Natural killer cell (primary cell): ENCODE measurements around the gene C1orf122. TPM values are rescaled to one million over a fixed set of nuclear protein-coding genes. Genes with fewer than 3 reads are reported as not detected.

Experiments used
- ATAC-seq, 3 donors: fragments of 150-1000 bp in 2 of 3; fragments of 200-7000 bp in 1 of 3; cut with Tn5 transposase; 1 replicate in 1 of 3; 2 replicates in 2 of 3; pipeline ENCODE4 v1.10.0; 2021; ENCODE audit warnings: mild to moderate bottlenecking in 2 of 3, moderate library complexity in 2 of 3
- DNase-seq, 2 donors: peaks; one replicate each; pipeline versions ENCODE4 v3.0.0 to v3.0.0-alpha.2; 2013 to 2021; ENCODE audit warnings: mixed read lengths in 1 of 2
- H3K27ac ChIP-seq: one replicate; pipeline ENCODE4 v1.5.1; 2013; ENCODE audit warnings: mild to moderate bottlenecking, low read length
- H3K27me3 ChIP-seq: one replicate; pipeline ENCODE4 v1.6.1; 2013; ENCODE audit warnings: low read length; ENCODE audit not compliant: control insufficient read depth, insufficient read depth
- H3K36me3 ChIP-seq: one replicate; pipeline ENCODE4 v1.6.1; 2013; ENCODE audit warnings: low read length; ENCODE audit not compliant: control insufficient read depth, insufficient read depth
- H3K4me1 ChIP-seq: one replicate; pipeline ENCODE4 v1.6.1; 2013; ENCODE audit warnings: low read length; ENCODE audit not compliant: control insufficient read depth, insufficient read depth
- H3K4me3 ChIP-seq: one replicate; pipeline ENCODE4 v1.5.1; 2013; ENCODE audit warnings: low read length
- H3K9me3 ChIP-seq: one replicate; pipeline ENCODE4 v1.6.1; 2013; ENCODE audit warnings: low read length; ENCODE audit not compliant: control insufficient read depth, insufficient read depth
- H3K27ac Mint-ChIP-seq, 2 donors: one replicate each; pipeline ENCODE4 v1.8.0; 2022; ENCODE audit warnings: mild to moderate bottlenecking in 2 of 2, mixed read lengths in 2 of 2, moderate library complexity in 1 of 2
- H3K27me3 Mint-ChIP-seq, 2 donors: one replicate each; pipeline ENCODE4 v1.8.0; 2022; ENCODE audit warnings: low read depth in 2 of 2, mixed read lengths in 2 of 2
- H3K36me3 Mint-ChIP-seq: one replicate; pipeline ENCODE4 v1.8.0; 2022; ENCODE audit warnings: mixed read lengths
- H3K4me1 Mint-ChIP-seq, 2 donors: one replicate each; pipeline ENCODE4 v1.8.0; 2022; ENCODE audit warnings: mixed read lengths in 2 of 2
- H3K4me3 Mint-ChIP-seq: one replicate; pipeline ENCODE4 v1.8.0; 2022; ENCODE audit warnings: mild to moderate bottlenecking, moderate library complexity, mixed read lengths
- H3K9me3 Mint-ChIP-seq, 2 donors: one replicate each; pipeline ENCODE4 v1.8.0; 2022; ENCODE audit warnings: mixed read lengths in 2 of 2
- WGBS: methylation state at CpG from one replicate; pipeline ENCODE4 v1.1.7; 2013; ENCODE audit warnings: missing lambda C conversion rate; ENCODE audit not compliant: insufficient coverage; 5-methylcytosine and 5-hydroxymethylcytosine counted together
- intact Hi-C: fragments of 100-400 bp; cut with micrococcal nuclease; formaldehyde crosslinking; loops from one replicate; pipeline ENCODE4 v1.14.2; 2022
- total RNA-seq, 4 donors: library from RNA; stranded (reverse); fragments of 120-200 nt in 1 of 4; gene quantifications; one replicate each; pipeline versions ENCODE4 v1.2.3 to v1.2.4, GENCODE V29; 2013 to 2022
- TF ChIP-seq, protein P1 (sequence below): fragments of 200-600 bp; IDR thresholded peaks from one replicate; pipeline ENCODE4 v1.8.0; 2022; ENCODE audit warnings: antibody characterized with exemption

C1orf122 gene
- total RNA-seq, 3 donors from 2014 or later (not counting 1 experiment from before 2014, with no cell fraction given) = 13.9 to 22.9 (median 14.9) TPM

DNA sequence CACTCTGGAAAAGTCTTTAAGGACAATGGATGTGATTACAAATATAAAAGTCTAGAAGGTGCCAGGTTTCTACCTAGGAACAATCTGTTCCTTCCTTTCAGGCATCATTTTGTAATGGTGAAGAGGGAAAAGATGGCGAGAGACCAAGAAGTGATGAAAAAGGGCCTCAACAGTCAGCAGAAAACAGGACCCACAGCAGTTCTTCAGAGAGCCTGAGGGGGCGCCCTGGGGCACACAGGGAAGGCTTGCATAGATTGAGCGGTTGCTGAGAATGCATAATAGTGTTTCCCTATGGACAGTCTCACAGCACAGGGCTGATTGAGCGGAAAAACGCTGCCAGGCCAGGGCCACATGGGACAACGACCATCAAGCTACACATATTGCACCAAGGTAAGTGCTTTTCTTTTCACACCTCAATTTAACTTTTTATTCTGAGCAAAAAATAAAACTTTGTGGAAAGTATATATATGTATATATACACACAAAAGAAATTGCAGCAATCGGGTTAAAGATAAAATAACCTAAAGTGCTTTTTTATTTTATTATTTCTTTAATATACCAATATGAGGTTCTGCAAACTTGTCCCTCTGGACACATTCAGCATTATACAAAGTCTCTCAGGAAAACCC is 3.6 kb downstream of the C1orf122 start:
- H3K27ac ChIP-seq = no peak overlapping the region
- H3K4me1 Mint-ChIP-seq = peaks cover 14 to 20% of the 10 kb centered on the region in 2 donors
- DNase-seq = peak; percentile 51 to 83

DNA sequence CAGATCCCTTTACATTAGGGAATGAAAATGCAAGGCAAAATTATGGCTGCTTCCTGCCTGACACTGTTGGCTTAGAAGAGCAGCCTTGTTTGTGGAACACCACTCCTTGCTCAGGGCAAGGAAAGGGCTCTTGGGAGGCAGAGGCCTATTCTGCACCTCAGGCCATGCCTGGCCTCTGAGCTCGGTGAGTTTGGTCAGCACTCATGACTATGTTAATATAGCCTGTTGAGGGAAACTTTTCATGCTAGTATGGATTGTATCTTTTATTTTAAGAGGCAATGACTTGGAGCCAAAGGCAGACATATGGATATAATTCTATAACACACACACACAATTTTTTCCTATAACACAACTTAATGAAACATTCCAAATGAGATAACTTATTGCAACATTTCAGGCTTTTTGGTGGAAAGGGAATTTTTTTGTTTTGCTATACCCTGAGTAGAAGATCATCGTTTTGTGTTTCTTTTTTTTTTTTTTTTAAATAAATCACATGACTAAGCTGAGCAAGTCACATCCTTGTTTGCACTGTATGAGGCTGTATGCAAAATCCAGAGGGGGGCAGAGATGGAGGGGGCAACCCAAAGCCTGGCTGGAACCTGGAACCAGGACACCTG is 6.0 kb downstream of the C1orf122 start:
- H3K4me3 ChIP-seq = no peak overlapping the region
- TF ChIP-seq, protein P1, sequence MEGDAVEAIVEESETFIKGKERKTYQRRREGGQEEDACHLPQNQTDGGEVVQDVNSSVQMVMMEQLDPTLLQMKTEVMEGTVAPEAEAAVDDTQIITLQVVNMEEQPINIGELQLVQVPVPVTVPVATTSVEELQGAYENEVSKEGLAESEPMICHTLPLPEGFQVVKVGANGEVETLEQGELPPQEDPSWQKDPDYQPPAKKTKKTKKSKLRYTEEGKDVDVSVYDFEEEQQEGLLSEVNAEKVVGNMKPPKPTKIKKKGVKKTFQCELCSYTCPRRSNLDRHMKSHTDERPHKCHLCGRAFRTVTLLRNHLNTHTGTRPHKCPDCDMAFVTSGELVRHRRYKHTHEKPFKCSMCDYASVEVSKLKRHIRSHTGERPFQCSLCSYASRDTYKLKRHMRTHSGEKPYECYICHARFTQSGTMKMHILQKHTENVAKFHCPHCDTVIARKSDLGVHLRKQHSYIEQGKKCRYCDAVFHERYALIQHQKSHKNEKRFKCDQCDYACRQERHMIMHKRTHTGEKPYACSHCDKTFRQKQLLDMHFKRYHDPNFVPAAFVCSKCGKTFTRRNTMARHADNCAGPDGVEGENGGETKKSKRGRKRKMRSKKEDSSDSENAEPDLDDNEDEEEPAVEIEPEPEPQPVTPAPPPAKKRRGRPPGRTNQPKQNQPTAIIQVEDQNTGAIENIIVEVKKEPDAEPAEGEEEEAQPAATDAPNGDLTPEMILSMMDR = no peak
- no peaks in the 10 kb centered on the region for H3K9me3 ChIP-seq
- ATAC-seq = no peak
- Mint-ChIP-seq H3K27ac (no peak overlapping the region), H3K4me3 (no peak overlapping the region), H3K4me1 (peaks cover 14% of the 10 kb centered on the region in 2 donors), H3K9me3 (no peaks in the 10 kb centered on the region), H3K36me3 (no peaks in the 10 kb centered on the region), H3K27me3 (no peaks in the 10 kb centered on the region)
- H3K27ac ChIP-seq = no peak overlapping the region
- H3K27me3 ChIP-seq = no peaks in the 10 kb centered on the region
- H3K36me3 ChIP-seq = peaks cover 35% of the 10 kb centered on the region
- DNase-seq = no peak
- intact Hi-C loops = no loop called here
- 100% methylated on average over 2 of the region's 2 CpGs for WGBS
- H3K4me1 ChIP-seq = peaks cover 7% of the 10 kb centered on the region

More for the DNA sequence above, 3.6 kb downstream of the C1orf122 start:
- peaks cover 18% of the 10 kb centered on the region for H3K36me3 ChIP-seq
- ATAC-seq = peak; percentile 34 to 64 (median 49)
- no peaks in the 10 kb centered on the region for H3K9me3 Mint-ChIP-seq
- TF ChIP-seq, protein P1 = peak; percentile 91
- no peak overlapping the region for H3K4me3 ChIP-seq
- peak overlapping the region; percentile 64 to 65 for H3K27ac Mint-ChIP-seq
- H3K9me3 ChIP-seq = no peaks in the 10 kb centered on the region
- no peaks in the 10 kb centered on the region for H3K36me3 Mint-ChIP-seq
- H3K27me3 ChIP-seq = no peaks in the 10 kb centered on the region
- WGBS = 31% methylated on average over 6 of the region's 7 CpGs
- peak overlapping the region; percentile 17 for H3K4me3 Mint-ChIP-seq
- no peaks in the 10 kb centered on the region for H3K27me3 Mint-ChIP-seq
- H3K4me1 ChIP-seq = peaks cover 20% of the 10 kb centered on the region
- intact Hi-C loops = loop anchor here (1.0 kb wide), 1 partner anchor 48 kb away; the partner anchor contains the start of gene MTF1

DNA sequence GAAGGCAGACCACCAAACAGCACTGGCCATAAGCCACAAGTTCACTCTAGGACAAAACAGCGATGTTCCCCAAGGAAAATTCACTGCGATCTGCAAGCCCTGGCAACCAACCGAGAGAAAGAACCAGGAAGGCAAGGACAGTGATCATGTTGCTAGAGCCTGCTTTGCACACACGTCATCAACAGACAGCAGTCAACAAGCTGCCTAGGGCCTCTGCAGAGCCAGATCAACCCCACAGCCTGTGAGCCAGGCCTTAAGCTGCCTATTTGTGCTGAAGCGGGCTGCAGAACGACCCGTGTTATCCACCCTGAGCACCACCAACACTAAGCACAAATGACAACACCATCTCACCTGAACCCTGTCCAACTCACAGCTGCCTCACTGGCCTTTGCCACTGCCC is 6.7 kb downstream of the C1orf122 start:
- no peak overlapping the region for H3K4me3 ChIP-seq
- H3K36me3 ChIP-seq = peaks cover 38% of the 10 kb centered on the region
- no peaks in the 10 kb centered on the region for H3K36me3 Mint-ChIP-seq
- DNase-seq (no peak), ATAC-seq (no peak)
- TF ChIP-seq, protein P1 = no peak
- peaks cover 8 to 9% of the 10 kb centered on the region in 2 donors for H3K4me1 Mint-ChIP-seq
- H3K27ac Mint-ChIP-seq = no peak overlapping the region
- intact Hi-C loops = no loop called here
- peaks cover 1% of the 10 kb centered on the region for H3K4me1 ChIP-seq
- H3K9me3 Mint-ChIP-seq = no peaks in the 10 kb centered on the region
- no peak overlapping the region for H3K27ac ChIP-seq
- no peaks in the 10 kb centered on the region for H3K27me3 ChIP-seq
- no peak overlapping the region for H3K4me3 Mint-ChIP-seq
- no peaks in the 10 kb centered on the region for H3K9me3 ChIP-seq
- no peaks in the 10 kb centered on the region for H3K27me3 Mint-ChIP-seq
- WGBS = 96% methylated on average over 7 of the region's 7 CpGs
